ENCODE data around the gene FOSL1. TPM values are rescaled to one million over a fixed set of nuclear protein-coding genes. Genes with fewer than 3 reads are reported as not detected.

Gene FOSL1
- total and polyA plus RNA-seq, 2 of the 13 experiments (the other 11 are each of a cell fraction or from before 2014, with no cell fraction given): 4.0 to 4.1 TPM

- TF ChIP-seq DR1 (CRISPR knock-in tag; IDR thresholded peaks at IDR 0.05) (no peak), FOXA1 (IDR thresholded peaks at IDR 0.05) (no peak), FOXA1 (CRISPR knock-in tag; IDR thresholded peaks at IDR 0.05) (no peak), DDIT3 (CRISPR knock-in tag; IDR thresholded peaks at IDR 0.05) (no peak), ZNF451 (CRISPR knock-in tag; IDR thresholded peaks at IDR 0.05) (peak; percentile 79; the same call in 1 of the 2 replicates), ZNF10 (CRISPR knock-in tag; IDR thresholded peaks at IDR 0.05; ENCODE audit: borderline replicate concordance, low read depth) (no peak), ZNF329 (CRISPR knock-in tag; IDR thresholded peaks at IDR 0.05; ENCODE audit: low read depth) (peak; percentile 57; the same call in 1 of the 2 replicates), HOXA3 (CRISPR knock-in tag; IDR thresholded peaks at IDR 0.05) (peak; percentile 69), CEBPZ (IDR thresholded peaks at IDR 0.05; ENCODE audit: low read length) (no peak), CEBPG (CRISPR knock-in tag; IDR thresholded peaks at IDR 0.05) (no peak), ZNF558 (CRISPR knock-in tag; IDR thresholded peaks at IDR 0.05; ENCODE audit: borderline replicate concordance) (0 out of 2 replicates have a peak, but pooled peaks have one; percentile 44), NR2F2 (IDR thresholded peaks at IDR 0.05; ENCODE audit: borderline replicate concordance, low read depth) (no peak), ZNF577 (CRISPR knock-in tag; IDR thresholded peaks at IDR 0.05; ENCODE audit: borderline replicate concordance, low read depth) (no peak), CCDC6 (CRISPR knock-in tag; IDR thresholded peaks at IDR 0.05) (no peak), ATF4 (CRISPR knock-in tag; IDR thresholded peaks at IDR 0.05) (peak in 1 of 2 experiments; percentile 31; a peak in 1 of 4 replicates), ZSCAN25 (CRISPR knock-in tag; IDR thresholded peaks at IDR 0.05) (no peak; the same call in 1 of the 2 replicates), MLX (CRISPR knock-in tag; IDR thresholded peaks at IDR 0.05) (peak; percentile 74; the same call in 1 of the 2 replicates), BCLAF1 (IDR thresholded peaks at IDR 0.05) (no peak), ZNF749 (CRISPR knock-in tag; IDR thresholded peaks at IDR 0.05; ENCODE audit: borderline replicate concordance) (no peak), SSRP1 (CRISPR knock-in tag; IDR thresholded peaks at IDR 0.05) (no peak), GATA4 (IDR thresholded peaks at IDR 0.05; ENCODE audit: borderline replicate concordance, low read depth) (no peak), SOX6 (IDR thresholded peaks at IDR 0.05) (no peak), SOX6 (CRISPR knock-in tag; IDR thresholded peaks at IDR 0.05) (peak; percentile 77)
Observed at GRCh38 chr11:65873318-65874156, 26.7 kb downstream of the FOSL1 start (continued).
